IMR-90 (cell line): ENCODE data around the gene SLC29A3.

Source experiments
- POLR2A ChIP-seq: IDR thresholded peaks from 2 replicates; pipeline ENCODE4 v1.6.1; 2012; ENCODE audit warnings: mild to moderate bottlenecking, low read depth, low read length
- TF ChIP-seq, protein P1 (sequence below): conservative IDR thresholded peaks from 2 replicates; pipeline ENCODE4 v1.5.1; 2012; ENCODE audit warnings: mild to moderate bottlenecking, low read depth, low read length, improper control_type of control experiment

DNA sequence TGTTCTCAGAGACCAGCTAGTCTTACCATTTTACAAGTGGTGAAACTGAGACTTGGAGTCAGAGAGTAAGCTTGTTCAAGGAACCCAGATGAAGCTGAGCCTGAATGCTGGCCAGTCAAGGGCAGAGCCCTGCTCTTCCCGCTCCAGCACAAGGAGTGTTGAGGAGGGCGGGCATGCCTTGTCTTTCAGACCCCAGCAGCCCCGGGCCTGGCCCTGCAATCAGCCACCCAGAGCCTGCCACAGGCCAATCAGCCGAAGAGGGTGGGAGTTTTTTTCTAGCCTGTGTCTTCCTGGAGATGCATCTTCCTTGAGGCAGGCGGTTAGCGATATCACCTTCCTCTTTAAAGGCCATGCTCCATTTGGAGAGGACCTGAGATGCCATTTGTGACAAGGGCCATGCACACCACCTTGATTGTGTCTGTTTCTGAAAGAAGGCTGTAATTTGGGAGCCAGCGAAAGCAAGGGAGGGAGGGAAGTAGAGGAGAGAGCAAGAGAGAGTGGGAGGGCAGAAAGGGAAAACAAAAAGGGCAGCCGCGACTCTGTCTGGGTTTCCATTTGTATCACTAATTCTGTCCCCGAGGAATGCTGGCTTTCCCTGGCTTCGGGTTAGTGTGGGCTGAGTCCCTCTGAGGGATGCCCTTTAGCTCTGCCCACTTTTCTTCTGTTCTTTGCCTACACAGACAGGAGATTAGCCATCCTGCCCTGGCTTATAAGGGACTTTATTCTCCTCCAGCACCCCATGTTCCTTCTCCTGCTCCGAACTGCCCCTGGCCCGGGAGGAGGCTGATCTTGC, 85.6 kb downstream of the SLC29A3 start:
- TF ChIP-seq, protein P1, sequence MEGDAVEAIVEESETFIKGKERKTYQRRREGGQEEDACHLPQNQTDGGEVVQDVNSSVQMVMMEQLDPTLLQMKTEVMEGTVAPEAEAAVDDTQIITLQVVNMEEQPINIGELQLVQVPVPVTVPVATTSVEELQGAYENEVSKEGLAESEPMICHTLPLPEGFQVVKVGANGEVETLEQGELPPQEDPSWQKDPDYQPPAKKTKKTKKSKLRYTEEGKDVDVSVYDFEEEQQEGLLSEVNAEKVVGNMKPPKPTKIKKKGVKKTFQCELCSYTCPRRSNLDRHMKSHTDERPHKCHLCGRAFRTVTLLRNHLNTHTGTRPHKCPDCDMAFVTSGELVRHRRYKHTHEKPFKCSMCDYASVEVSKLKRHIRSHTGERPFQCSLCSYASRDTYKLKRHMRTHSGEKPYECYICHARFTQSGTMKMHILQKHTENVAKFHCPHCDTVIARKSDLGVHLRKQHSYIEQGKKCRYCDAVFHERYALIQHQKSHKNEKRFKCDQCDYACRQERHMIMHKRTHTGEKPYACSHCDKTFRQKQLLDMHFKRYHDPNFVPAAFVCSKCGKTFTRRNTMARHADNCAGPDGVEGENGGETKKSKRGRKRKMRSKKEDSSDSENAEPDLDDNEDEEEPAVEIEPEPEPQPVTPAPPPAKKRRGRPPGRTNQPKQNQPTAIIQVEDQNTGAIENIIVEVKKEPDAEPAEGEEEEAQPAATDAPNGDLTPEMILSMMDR: no peak
- no peak for TF ChIP-seq POLR2A
